ENCODE measurements around the gene DMD. TPM values are rescaled to one million over a fixed set of nuclear protein-coding genes. Genes with fewer than 3 reads are reported as not detected.
"Not testable (repeated sequence)": the region's sequence is repeated elsewhere in the genome, so short reads cannot be mapped to it uniquely, and the experiment has no call there.

DMD gene
- total RNA-seq, 1 donor from 2014 or later: 22.2 TPM

DNA sequence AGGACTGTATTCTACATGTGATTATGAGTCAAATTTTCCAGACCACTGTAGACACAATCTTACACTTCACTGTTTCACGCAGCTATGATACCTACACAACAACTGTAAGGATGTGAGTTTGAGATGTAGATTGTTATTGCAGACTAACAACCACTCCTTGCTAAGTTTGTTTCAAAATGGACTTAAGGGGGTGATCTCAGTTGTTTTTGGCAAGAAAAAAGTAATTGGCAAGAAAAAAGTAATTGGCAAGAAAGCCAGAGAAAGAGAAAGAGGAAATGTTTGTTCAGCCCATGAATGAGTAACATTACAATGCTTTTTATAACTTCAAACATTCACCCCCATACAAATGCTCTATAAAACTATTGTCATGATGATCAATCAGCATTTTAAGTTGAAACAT lies 466.4 kb downstream of the DMD start:
- FAIRE-seq (no peak), DNase-seq (ENCODE audit: low read depth) (no peak)
- Histone ChIP-seq H3K27ac (ENCODE audit: low read depth, low read length) (no peak overlapping the region), H3K27me3 (ENCODE audit: insufficient read depth, low read length) (no peaks in the 10 kb centered on the region), H4K20me1 (ENCODE audit: insufficient read depth, low read length) (no peaks in the 10 kb centered on the region), H3K36me3 (ENCODE audit: insufficient read depth, low read length) (no peaks in the 10 kb centered on the region), H3K79me2 (ENCODE audit: insufficient read depth, low read length) (no peaks in the 10 kb centered on the region), H3K4me1 (ENCODE audit: insufficient read depth, low read length) (no peaks in the 10 kb centered on the region), H3K9ac (ENCODE audit: low read length) (no peak overlapping the region), H3K4me2 (ENCODE audit: low read length) (no peak overlapping the region), H3K9me3 (ENCODE audit: insufficient read depth, low read depth, low read length) (no peaks in the 10 kb centered on the region), H2AFZ (ENCODE audit: low read depth, low read length) (no peak overlapping the region), H3K4me3 (ENCODE audit: insufficient read depth, low read depth, low read length) (no peak overlapping the region)
- Mint-ChIP-seq H3K4me3 (ENCODE audit: unreplicated experiment) (no peak overlapping the region), H3K27me3 (ENCODE audit: low read depth, unreplicated experiment) (no peaks in the 10 kb centered on the region), H3K27ac (ENCODE audit: unreplicated experiment) (no peak overlapping the region), H3K4me1 (ENCODE audit: low read depth, unreplicated experiment) (no peaks in the 10 kb centered on the region), H3K36me3 (ENCODE audit: low read depth, unreplicated experiment) (no peaks in the 10 kb centered on the region), H3K9me3 (ENCODE audit: unreplicated experiment) (no peaks in the 10 kb centered on the region)
- no peak for TF ChIP-seq EZH2 (IDR thresholded peaks at IDR 0.05; ENCODE audit: insufficient read depth, low read length)
- TF ChIP-seq, protein P1, sequence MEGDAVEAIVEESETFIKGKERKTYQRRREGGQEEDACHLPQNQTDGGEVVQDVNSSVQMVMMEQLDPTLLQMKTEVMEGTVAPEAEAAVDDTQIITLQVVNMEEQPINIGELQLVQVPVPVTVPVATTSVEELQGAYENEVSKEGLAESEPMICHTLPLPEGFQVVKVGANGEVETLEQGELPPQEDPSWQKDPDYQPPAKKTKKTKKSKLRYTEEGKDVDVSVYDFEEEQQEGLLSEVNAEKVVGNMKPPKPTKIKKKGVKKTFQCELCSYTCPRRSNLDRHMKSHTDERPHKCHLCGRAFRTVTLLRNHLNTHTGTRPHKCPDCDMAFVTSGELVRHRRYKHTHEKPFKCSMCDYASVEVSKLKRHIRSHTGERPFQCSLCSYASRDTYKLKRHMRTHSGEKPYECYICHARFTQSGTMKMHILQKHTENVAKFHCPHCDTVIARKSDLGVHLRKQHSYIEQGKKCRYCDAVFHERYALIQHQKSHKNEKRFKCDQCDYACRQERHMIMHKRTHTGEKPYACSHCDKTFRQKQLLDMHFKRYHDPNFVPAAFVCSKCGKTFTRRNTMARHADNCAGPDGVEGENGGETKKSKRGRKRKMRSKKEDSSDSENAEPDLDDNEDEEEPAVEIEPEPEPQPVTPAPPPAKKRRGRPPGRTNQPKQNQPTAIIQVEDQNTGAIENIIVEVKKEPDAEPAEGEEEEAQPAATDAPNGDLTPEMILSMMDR (IDR thresholded peaks at IDR 0.05; ENCODE audit: insufficient read depth, low read depth, low read length): no peak

DNA sequence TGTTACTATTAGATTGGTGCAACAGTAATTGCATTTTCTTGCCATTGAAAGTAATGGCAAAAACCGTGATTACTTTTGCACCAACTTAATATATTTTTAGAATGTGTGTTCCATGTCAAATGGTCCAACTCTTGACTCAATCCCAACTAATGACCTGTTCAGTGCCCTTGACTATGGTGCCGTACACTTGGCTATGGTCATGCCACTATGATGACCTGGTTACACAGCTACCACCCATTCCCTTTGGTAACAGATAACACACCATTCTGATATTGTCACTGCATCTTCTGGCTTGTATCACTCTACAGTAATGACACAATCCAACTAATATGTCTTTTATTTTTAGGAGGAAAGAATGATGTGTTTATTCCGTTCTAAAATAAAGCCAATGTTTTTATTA lies 469.4 kb downstream of the DMD start:
- no peak for DNase-seq (ENCODE audit: low read depth)
- no peak overlapping the region for H3K4me2 ChIP-seq (ENCODE audit: low read length)
- Mint-ChIP-seq H3K4me1 (ENCODE audit: low read depth, unreplicated experiment) (no peaks in the 10 kb centered on the region), H3K9me3 (ENCODE audit: unreplicated experiment) (no peaks in the 10 kb centered on the region), H3K27ac (ENCODE audit: unreplicated experiment) (no peak overlapping the region), H3K4me3 (ENCODE audit: unreplicated experiment) (no peak overlapping the region), H3K27me3 (ENCODE audit: low read depth, unreplicated experiment) (no peaks in the 10 kb centered on the region), H3K36me3 (ENCODE audit: low read depth, unreplicated experiment) (no peaks in the 10 kb centered on the region)
- no peak for FAIRE-seq
- H3K36me3 ChIP-seq (ENCODE audit: insufficient read depth, low read length): no peaks in the 10 kb centered on the region
- H4K20me1 ChIP-seq (ENCODE audit: insufficient read depth, low read length): no peaks in the 10 kb centered on the region
- H3K4me3 ChIP-seq (ENCODE audit: insufficient read depth, low read depth, low read length): no peak overlapping the region
- no peaks in the 10 kb centered on the region for H3K79me2 ChIP-seq (ENCODE audit: insufficient read depth, low read length)
- no peaks in the 10 kb centered on the region for H3K9me3 ChIP-seq (ENCODE audit: insufficient read depth, low read depth, low read length)
- H3K27me3 ChIP-seq (ENCODE audit: insufficient read depth, low read length): no peaks in the 10 kb centered on the region
- no peaks in the 10 kb centered on the region for H3K4me1 ChIP-seq (ENCODE audit: insufficient read depth, low read length)
- no peak overlapping the region for H2AFZ ChIP-seq (ENCODE audit: low read depth, low read length)
- TF ChIP-seq, protein P1 (IDR thresholded peaks at IDR 0.05; ENCODE audit: insufficient read depth, low read depth, low read length): no peak
- no peak for TF ChIP-seq EZH2 (IDR thresholded peaks at IDR 0.05; ENCODE audit: insufficient read depth, low read length)
- no peak overlapping the region for H3K27ac ChIP-seq (ENCODE audit: low read depth, low read length)
- H3K9ac ChIP-seq (ENCODE audit: low read length): no peak overlapping the region

DNA sequence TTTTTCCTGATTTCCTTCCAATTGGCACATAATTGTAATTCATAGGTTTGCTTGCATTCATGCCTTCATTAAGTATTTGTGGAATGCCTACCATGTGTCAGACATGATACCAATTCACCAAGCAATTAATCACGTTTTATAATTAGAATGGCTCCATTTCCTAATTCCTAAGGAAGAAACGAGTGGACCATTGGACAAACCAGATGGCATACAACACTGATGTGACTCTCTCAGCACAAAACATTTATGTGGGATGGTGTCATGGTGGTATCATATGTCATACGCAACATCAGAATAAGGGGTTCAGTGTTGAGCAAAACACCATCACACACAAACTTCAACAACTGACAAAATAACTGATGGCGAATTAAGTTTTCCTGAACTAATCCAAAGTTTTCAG lies 502.8 kb downstream of the DMD start:
- Histone ChIP-seq H3K4me1 (ENCODE audit: insufficient read depth, low read length) (no peaks in the 10 kb centered on the region), H3K9ac (ENCODE audit: low read length) (no peak overlapping the region), H2AFZ (ENCODE audit: low read depth, low read length) (no peak overlapping the region), H3K79me2 (ENCODE audit: insufficient read depth, low read length) (no peaks in the 10 kb centered on the region), H3K27me3 (ENCODE audit: insufficient read depth, low read length) (no peaks in the 10 kb centered on the region), H3K27ac (ENCODE audit: low read depth, low read length) (no peak overlapping the region), H4K20me1 (ENCODE audit: insufficient read depth, low read length) (no peaks in the 10 kb centered on the region), H3K9me3 (ENCODE audit: insufficient read depth, low read depth, low read length) (no peaks in the 10 kb centered on the region), H3K36me3 (ENCODE audit: insufficient read depth, low read length) (no peaks in the 10 kb centered on the region), H3K4me2 (ENCODE audit: low read length) (no peak overlapping the region), H3K4me3 (ENCODE audit: insufficient read depth, low read depth, low read length) (no peak overlapping the region)
- Mint-ChIP-seq H3K4me3 (ENCODE audit: unreplicated experiment) (no peak overlapping the region), H3K4me1 (ENCODE audit: low read depth, unreplicated experiment) (no peaks in the 10 kb centered on the region), H3K27ac (ENCODE audit: unreplicated experiment) (no peak overlapping the region), H3K36me3 (ENCODE audit: low read depth, unreplicated experiment) (no peaks in the 10 kb centered on the region), H3K9me3 (ENCODE audit: unreplicated experiment) (no peaks in the 10 kb centered on the region), H3K27me3 (ENCODE audit: low read depth, unreplicated experiment) (no peaks in the 10 kb centered on the region)
- DNase-seq (ENCODE audit: low read depth) (no peak), FAIRE-seq (peak; percentile 92)
- TF ChIP-seq EZH2 (IDR thresholded peaks at IDR 0.05; ENCODE audit: insufficient read depth, low read length): no peak
- TF ChIP-seq, protein P1 (IDR thresholded peaks at IDR 0.05; ENCODE audit: insufficient read depth, low read depth, low read length): no peak

DNA sequence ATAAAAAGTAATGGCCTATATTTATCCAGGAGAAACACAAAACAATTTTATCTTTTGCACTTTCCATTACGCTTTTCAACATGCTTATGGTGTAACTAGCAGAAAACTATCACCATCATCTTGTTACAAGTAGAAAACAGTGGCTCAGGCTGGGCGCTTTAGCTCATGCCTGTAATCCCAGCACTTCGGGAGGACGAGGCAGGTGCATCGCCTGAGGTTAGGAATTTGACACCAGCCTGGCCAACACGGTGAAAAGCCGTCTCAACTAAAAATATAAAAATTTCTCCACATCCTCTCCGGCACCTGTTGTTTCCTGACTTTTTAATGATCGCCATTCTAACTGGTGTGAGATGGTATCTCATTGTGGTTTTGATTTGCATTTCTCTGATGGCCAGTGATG lies 506.0 kb downstream of the DMD start:
- not testable (repeated sequence) for DNase-seq (ENCODE audit: low read depth); H3K27ac ChIP-seq (ENCODE audit: low read depth, low read length); H3K4me1 ChIP-seq (ENCODE audit: insufficient read depth, low read length); H4K20me1 ChIP-seq (ENCODE audit: insufficient read depth, low read length); H3K79me2 ChIP-seq (ENCODE audit: insufficient read depth, low read length); H3K27me3 Mint-ChIP-seq (ENCODE audit: low read depth, unreplicated experiment); H3K27ac Mint-ChIP-seq (ENCODE audit: unreplicated experiment); H3K4me2 ChIP-seq (ENCODE audit: low read length); H3K36me3 ChIP-seq (ENCODE audit: insufficient read depth, low read length); H3K36me3 Mint-ChIP-seq (ENCODE audit: low read depth, unreplicated experiment); H3K27me3 ChIP-seq (ENCODE audit: insufficient read depth, low read length); H3K9me3 ChIP-seq (ENCODE audit: insufficient read depth, low read depth, low read length); H3K4me3 Mint-ChIP-seq (ENCODE audit: unreplicated experiment); H3K4me3 ChIP-seq (ENCODE audit: insufficient read depth, low read depth, low read length); H2AFZ ChIP-seq (ENCODE audit: low read depth, low read length); FAIRE-seq; H3K9ac ChIP-seq (ENCODE audit: low read length); H3K9me3 Mint-ChIP-seq (ENCODE audit: unreplicated experiment); H3K4me1 Mint-ChIP-seq (ENCODE audit: low read depth, unreplicated experiment)

Data from astrocyte (in vitro differentiated cells and primary cell).